Esophagus squamous epithelium (tissue), 5 donors: ENCODE results near the gene BEX4. TPM values are rescaled to one million over a fixed set of nuclear protein-coding genes. Genes with fewer than 3 reads are reported as not detected.

Experiments used
- DNase-seq: peaks from one replicate; lab custom pipeline; 2025; lab: John Stamatoyannopoulos, UW
- H3K27ac ChIP-seq, 4 donors: fragments of 200-600 bp; sonication (generic); one replicate each; pipeline ENCODE4 v1.5.1; 2016 to 2019; ENCODE audit warnings: mild to moderate bottlenecking in 1 of 4
- H3K27me3 ChIP-seq, 4 donors: fragments of 200-600 bp; sonication (generic); 1 replicate in 3 of 4; 2 replicates in 1 of 4; pipeline versions ENCODE4 v1.5.1 to v1.6.0; 2017 to 2021; ENCODE audit warnings: antibody characterized with exemption in 1 of 4
- H3K36me3 ChIP-seq, 3 donors: fragments of 200-600 bp; sonication (generic); one replicate each; pipeline ENCODE4 v1.5.1; 2016 to 2019
- H3K4me1 ChIP-seq, 3 donors: fragments of 200-600 bp; sonication (generic); one replicate each; pipeline ENCODE4 v1.5.1; 2017 to 2019
- H3K4me3 ChIP-seq, 4 donors: fragments of 200-600 bp; sonication (generic); 1 replicate in 3 of 4; 2 replicates in 1 of 4; pipeline ENCODE4 v1.5.1; 2016 to 2019; ENCODE audit warnings: mild to moderate bottlenecking in 2 of 4, moderate library complexity in 1 of 4
- H3K9me3 ChIP-seq, 3 donors: fragments of 200-600 bp; sonication (generic); one replicate each; pipeline ENCODE4 v1.5.1; 2016 to 2019
- POLR2A ChIP-seq, 4 donors: fragments of 450-650 bp; IDR thresholded peaks; one replicate each; pipeline ENCODE4 v1.6.1; 2017; ENCODE audit warnings: antibody characterized with exemption in 4 of 4, mild to moderate bottlenecking in 4 of 4, moderate library complexity in 3 of 4
- WGBS, 2 donors: methylation state at CpG; one replicate each; pipeline ENCODE4 v1.1.5; 2018; 5-methylcytosine and 5-hydroxymethylcytosine counted together
- intact Hi-C: fragments of 100-400 bp; cut with DNase I; formaldehyde crosslinking; loops from one replicate; pipeline ENCODE4 v1.15.0; 2022
- total RNA-seq, 4 donors: library from RNA; depleted of rRNA; stranded (reverse); fragments of >200 nt; gene quantifications; one replicate each; pipeline ENCODE4 v1.1.0, GENCODE V29; 2016
- TF ChIP-seq, protein P1 (sequence below), 6 experiments: fragments of 450-650 bp in 4 of 6; fragments of 200-600 bp in 2 of 6; sonication (generic) in 2 of 6; IDR thresholded peaks; one replicate each; pipeline ENCODE4 v1.5.1; 2016 to 2019; ENCODE audit warnings: antibody characterized with exemption in 6 of 6, mild to moderate bottlenecking in 4 of 6, moderate library complexity in 4 of 6
- donor health status: DM: yes; HTN: yes; CAD: no.

The BEX4 gene
- total RNA-seq, 4 donors from 2014 or later, result 7.6 to 34.2 (median 26.6) TPM

DNA sequence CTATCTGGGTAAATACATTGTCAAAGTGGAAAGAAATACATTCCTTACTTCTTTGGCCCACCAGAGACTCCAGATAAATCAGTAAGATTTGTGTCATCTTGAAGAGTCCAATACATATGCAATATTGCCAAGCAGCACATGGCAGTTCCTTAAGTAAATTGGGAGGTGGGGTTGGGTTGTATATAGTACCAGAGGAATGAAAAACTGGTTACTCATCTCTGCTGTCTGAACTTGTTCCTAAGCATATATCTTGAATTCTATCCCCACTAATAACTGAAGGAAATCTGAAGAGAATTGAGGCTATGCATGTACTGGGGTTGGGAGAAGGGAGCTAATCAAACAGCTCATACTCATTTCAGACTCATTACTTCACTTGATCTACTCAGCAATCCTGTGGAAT is 25.2 kb downstream of the BEX4 start:
- Histone ChIP-seq H3K27ac (no peak overlapping the region), H3K4me3 (no peak overlapping the region), H3K36me3 (no peaks in the 10 kb centered on the region), H3K4me1 (no peaks in the 10 kb centered on the region), H3K27me3 (no peaks in the 10 kb centered on the region), H3K9me3 (no peaks in the 10 kb centered on the region)
- TF ChIP-seq POLR2A (IDR thresholded peaks at IDR 0.05), result no peak
- TF ChIP-seq, protein P1, sequence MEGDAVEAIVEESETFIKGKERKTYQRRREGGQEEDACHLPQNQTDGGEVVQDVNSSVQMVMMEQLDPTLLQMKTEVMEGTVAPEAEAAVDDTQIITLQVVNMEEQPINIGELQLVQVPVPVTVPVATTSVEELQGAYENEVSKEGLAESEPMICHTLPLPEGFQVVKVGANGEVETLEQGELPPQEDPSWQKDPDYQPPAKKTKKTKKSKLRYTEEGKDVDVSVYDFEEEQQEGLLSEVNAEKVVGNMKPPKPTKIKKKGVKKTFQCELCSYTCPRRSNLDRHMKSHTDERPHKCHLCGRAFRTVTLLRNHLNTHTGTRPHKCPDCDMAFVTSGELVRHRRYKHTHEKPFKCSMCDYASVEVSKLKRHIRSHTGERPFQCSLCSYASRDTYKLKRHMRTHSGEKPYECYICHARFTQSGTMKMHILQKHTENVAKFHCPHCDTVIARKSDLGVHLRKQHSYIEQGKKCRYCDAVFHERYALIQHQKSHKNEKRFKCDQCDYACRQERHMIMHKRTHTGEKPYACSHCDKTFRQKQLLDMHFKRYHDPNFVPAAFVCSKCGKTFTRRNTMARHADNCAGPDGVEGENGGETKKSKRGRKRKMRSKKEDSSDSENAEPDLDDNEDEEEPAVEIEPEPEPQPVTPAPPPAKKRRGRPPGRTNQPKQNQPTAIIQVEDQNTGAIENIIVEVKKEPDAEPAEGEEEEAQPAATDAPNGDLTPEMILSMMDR (IDR thresholded peaks at IDR 0.05), result no peak
- no peak for DNase-seq
- intact Hi-C loops, result no loop called here

DNA sequence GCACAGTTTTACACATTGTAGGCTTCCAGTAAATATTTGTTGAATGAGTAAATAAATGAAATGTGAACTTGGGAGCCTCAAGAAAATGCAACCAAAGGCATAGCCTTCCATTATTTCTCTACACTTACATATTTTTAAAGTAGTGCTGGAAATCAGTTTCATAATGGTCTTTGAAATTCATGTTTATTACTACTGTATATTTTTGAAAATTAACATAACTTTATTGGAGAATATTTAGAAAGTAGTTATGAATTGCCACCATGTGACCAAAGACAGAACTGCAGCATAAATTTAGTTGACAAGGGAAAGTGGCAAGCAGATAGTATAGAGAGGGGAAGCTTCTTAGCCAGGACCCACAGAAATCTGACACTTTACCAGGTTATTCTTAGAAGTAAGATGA is 33.6 kb downstream of the BEX4 start:
- H3K36me3 ChIP-seq, result peaks cover 0 to 6% (median 0%) of the 10 kb centered on the region in 3 donors
- H3K4me3 ChIP-seq, result no peak overlapping the region
- TF ChIP-seq, protein P1 (IDR thresholded peaks at IDR 0.05), result peak in 5 of 6 experiments; percentile 19 to 50 (median 33)
- TF ChIP-seq POLR2A (IDR thresholded peaks at IDR 0.05), result no peak
- no peak overlapping the region for H3K27ac ChIP-seq
- peaks cover 0 to 27% (median 0%) of the 10 kb centered on the region in 3 donors for H3K4me1 ChIP-seq
- no peak for DNase-seq
- H3K9me3 ChIP-seq, result no peaks in the 10 kb centered on the region
- intact Hi-C loops, result no loop called here
- H3K27me3 ChIP-seq, result no peaks in the 10 kb centered on the region

DNA sequence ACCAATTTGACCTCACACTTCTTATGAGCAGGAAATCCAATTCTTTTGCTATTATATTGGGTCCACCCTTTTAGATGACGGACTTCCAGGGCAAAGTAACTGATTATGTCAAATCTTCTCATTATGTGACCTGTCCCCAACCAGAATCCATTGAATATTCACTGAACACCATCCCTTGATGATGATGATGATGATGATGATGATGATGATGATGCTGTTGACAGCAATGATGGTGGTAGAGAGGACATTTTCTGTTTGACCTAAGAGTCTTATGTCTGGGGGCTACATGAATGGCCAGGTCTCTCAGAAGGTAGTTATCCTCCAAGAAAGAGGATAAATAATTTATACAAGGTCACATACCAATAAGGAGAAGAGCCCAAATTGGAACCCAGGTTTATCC is 34.9 kb downstream of the BEX4 start:
- H3K36me3 ChIP-seq, result peaks cover 0 to 6% (median 0%) of the 10 kb centered on the region in 3 donors
- intact Hi-C loops, result no loop called here
- H3K4me3 ChIP-seq, result no peak overlapping the region
- WGBS, 2 donors, result 69 to 75% methylated on average over 1 of the region's 1 CpG
- H3K4me1 ChIP-seq, result peaks cover 0 to 31% (median 0%) of the 10 kb centered on the region in 3 donors
- no peak for DNase-seq
- no peaks in the 10 kb centered on the region for H3K27me3 ChIP-seq
- TF ChIP-seq, protein P1 (IDR thresholded peaks at IDR 0.05), result no peak
- no peak for TF ChIP-seq POLR2A (IDR thresholded peaks at IDR 0.05)
- no peak overlapping the region for H3K27ac ChIP-seq
- H3K9me3 ChIP-seq, result no peaks in the 10 kb centered on the region

DNA sequence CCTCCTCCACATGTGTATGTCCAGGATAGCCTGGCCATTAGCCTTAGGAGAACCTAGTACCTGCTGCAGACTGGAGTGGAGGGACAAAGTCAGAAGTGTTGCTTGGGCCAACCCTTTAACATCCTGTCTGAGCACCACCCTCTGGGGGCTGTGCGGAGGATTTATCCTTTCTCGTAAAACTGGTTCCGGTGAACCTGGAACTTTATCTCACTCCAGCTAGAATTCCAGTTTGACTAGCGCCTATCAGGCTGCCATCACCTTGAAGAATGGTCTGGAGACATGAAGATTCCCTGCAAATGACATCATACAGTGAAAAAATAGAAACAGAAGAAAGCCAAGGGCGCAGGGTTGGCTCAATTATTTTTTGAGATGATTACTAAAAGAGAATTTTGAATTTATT is 36.1 kb downstream of the BEX4 start:
- 41 to 42% methylated on average over 4 to 5 of the region's 5 CpGs for whole genome bisulfite sequencing, 2 donors
- peaks cover 0 to 6% (median 0%) of the 10 kb centered on the region in 3 donors for H3K36me3 ChIP-seq
- peak overlapping the region in 2 of 4 donors; percentile 12 to 39 for H3K27ac ChIP-seq
- H3K9me3 ChIP-seq, result no peaks in the 10 kb centered on the region
- no peak overlapping the region for H3K4me3 ChIP-seq
- H3K27me3 ChIP-seq, result no peaks in the 10 kb centered on the region
- no peak for DNase-seq
- intact Hi-C loops, result no loop called here
- H3K4me1 ChIP-seq, result peaks cover 0 to 37% (median 0%) of the 10 kb centered on the region in 3 donors
- no peak for TF ChIP-seq POLR2A (IDR thresholded peaks at IDR 0.05)
- TF ChIP-seq, protein P1 (IDR thresholded peaks at IDR 0.05), result no peak

DNA sequence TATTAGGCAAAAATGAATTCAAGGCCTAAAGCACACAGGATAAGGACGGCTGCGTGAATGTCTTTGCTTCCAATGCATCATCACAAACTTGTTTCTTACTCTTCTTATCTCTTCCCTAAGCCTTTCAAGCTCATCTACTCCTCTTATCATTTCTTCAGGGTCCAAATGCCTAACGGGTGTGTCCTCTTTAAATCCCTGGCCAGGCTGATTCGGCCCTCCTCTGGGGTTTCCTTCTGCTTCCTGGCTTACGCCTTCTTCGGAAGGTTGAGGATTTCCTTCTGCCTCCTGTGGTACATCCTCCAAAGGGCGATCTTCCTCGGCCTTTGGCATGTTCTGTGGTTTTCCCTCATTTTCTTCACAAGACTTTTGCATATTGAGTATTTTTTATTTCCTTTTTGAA is 38.7 kb downstream of the BEX4 start:
- H3K9me3 ChIP-seq, result no peaks in the 10 kb centered on the region
- intact Hi-C loops, result no loop called here
- peaks cover 0 to 6% (median 0%) of the 10 kb centered on the region in 3 donors for H3K36me3 ChIP-seq
- peak overlapping the region; percentile 46 to 72 (median 60) for H3K4me3 ChIP-seq
- WGBS, 2 donors, result 40 to 60% methylated on average over 8 of the region's 8 CpGs
- no peaks in the 10 kb centered on the region for H3K27me3 ChIP-seq
- TF ChIP-seq, protein P1 (IDR thresholded peaks at IDR 0.05), result no peak
- TF ChIP-seq POLR2A (IDR thresholded peaks at IDR 0.05), result no peak
- peak overlapping the region in 3 of 4 donors; percentile 80 to 87 (median 87) for H3K27ac ChIP-seq
- H3K4me1 ChIP-seq, result peaks cover 0 to 37% (median 0%) of the 10 kb centered on the region in 3 donors
- no peak for DNase-seq
